Activated naive CD8-positive, alpha-beta T cell treated with anti-CD3 and anti-CD28 coated beads, Interleukin-2, amount 50 U/mL, for 24 hours (primary cell): ENCODE results near the gene PDCD1.
A peak's percentile ranks its signal among the peaks of the same experiment; 100 is the strongest.

Source experiments
- ATAC-seq: fragments of 150-1000 bp; cut with Tn5 transposase; one replicate; pipeline ENCODE4 v1.10.0; 2021
- DNase-seq: peaks from one replicate; pipeline ENCODE4 v3.0.0; 2021
- H3K27ac Mint-ChIP-seq: one replicate; pipeline ENCODE4 v1.8.0; 2021; ENCODE audit warnings: mild to moderate bottlenecking, mixed read lengths
- H3K27me3 Mint-ChIP-seq: one replicate; pipeline ENCODE4 v1.8.0; 2021; ENCODE audit warnings: mixed read lengths
- H3K36me3 Mint-ChIP-seq: one replicate; pipeline ENCODE4 v1.8.0; 2021; ENCODE audit warnings: low read depth, mixed read lengths
- H3K4me1 Mint-ChIP-seq: one replicate; pipeline ENCODE4 v1.8.0; 2021; ENCODE audit warnings: mixed read lengths
- H3K4me3 Mint-ChIP-seq: one replicate; pipeline ENCODE4 v1.8.0; 2021; ENCODE audit warnings: mild to moderate bottlenecking, moderate library complexity, mixed read lengths
- H3K9me3 Mint-ChIP-seq: one replicate; pipeline ENCODE4 v1.8.0; 2021; ENCODE audit warnings: mixed read lengths

Gene PDCD1

DNA sequence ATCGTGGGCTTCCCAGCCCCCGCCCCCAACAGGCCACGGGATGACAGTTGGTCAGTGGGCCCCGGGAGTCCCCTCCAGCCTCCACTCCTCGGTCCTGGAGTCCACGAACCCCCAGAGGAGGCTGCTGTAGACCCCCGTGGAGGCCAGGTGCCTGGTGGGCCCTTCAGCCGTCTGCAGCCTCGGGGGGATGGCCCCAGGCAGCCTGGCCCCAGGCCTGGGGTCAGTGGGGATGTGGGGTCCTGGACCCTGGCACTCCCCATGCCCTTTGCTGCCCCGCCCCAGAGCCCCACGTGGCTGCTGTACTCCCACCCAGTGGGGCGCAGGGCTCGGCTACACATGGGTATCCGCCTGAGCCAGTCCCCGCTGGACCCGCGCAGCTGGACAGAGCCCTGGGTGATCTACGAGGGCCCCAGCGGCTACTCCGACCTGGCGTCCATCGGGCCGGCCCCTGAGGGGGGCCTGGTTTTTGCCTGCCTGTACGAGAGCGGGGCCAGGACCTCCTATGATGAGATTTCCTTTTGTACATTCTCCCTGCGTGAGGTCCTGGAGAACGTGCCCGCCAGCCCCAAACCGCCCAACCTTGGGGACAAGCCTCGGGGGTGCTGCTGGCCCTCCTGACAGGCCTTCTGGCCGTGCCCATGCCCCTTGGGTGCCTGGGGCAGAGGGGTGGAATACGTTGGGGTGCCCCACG is 42.1 kb downstream of the PDCD1 start:
- H3K4me3 Mint-ChIP-seq, result no peak overlapping the region
- H3K9me3 Mint-ChIP-seq, result no peaks in the 10 kb centered on the region
- H3K4me1 Mint-ChIP-seq, result peaks cover 10% of the 10 kb centered on the region
- no peak for ATAC-seq
- no peak overlapping the region for H3K27ac Mint-ChIP-seq
- H3K36me3 Mint-ChIP-seq, result no peaks in the 10 kb centered on the region
- peaks cover 2% of the 10 kb centered on the region for H3K27me3 Mint-ChIP-seq
- DNase-seq, result no peak

DNA sequence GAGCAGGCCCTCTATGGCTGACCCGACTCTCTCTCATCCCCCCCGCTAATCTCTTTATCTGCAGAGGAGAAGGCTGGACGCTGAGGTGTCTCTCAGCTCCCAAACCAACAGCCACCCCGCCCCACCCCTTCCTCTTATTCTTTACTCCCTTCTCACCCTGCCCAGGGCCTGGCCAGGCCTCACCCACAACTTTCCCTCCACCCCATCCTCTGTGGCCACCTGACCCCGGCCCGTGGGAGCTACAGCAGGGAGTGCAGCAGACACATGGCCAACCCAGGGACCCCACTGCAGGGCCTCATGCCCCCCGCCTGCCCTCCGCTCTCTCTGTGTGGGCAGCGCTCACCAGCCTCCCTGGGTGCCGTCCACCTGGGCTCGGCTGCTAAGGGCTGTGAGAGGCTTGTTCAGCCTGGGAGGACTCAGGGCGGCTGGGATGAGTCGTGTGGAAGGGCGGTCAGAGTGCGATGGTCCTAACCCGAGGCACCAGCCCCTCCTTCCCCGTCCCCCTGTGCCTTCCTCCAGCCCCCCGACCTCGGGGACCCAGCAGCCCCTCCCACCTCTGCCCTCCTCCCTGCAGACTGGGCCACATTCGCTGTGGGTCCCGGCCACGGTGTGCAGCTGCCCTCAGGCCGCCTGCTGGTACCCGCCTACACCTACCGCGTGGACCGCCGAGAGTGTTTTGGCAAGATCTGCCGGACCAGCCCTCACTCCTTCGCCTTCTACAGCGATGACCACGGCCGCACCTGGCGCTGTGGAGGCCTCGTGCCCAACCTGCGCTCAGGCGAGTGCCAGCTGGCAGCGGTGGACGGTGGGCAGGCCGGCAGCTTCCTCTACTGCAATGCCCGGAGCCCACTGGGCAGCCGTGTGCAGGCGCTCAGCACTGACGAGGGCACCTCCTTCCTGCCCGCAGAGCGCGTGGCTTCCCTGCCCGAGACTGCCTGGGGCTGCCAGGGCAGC is 42.9 kb downstream of the PDCD1 start:
- peaks cover 2% of the 10 kb centered on the region for H3K27me3 Mint-ChIP-seq
- H3K4me1 Mint-ChIP-seq, result peaks cover 10% of the 10 kb centered on the region
- H3K36me3 Mint-ChIP-seq, result no peaks in the 10 kb centered on the region
- H3K9me3 Mint-ChIP-seq, result no peaks in the 10 kb centered on the region
- no peak for ATAC-seq
- no peak overlapping the region for H3K4me3 Mint-ChIP-seq
- no peak for DNase-seq
- H3K27ac Mint-ChIP-seq, result no peak overlapping the region

GRCh38 chr2:241814643-241815476 is 43.8 kb downstream of the PDCD1 start:
- no peaks in the 10 kb centered on the region for H3K36me3 Mint-ChIP-seq
- ATAC-seq (no peak), DNase-seq (no peak)
- H3K4me3 Mint-ChIP-seq, result no peak overlapping the region
- no peaks in the 10 kb centered on the region for H3K27me3 Mint-ChIP-seq
- peaks cover 10% of the 10 kb centered on the region for H3K4me1 Mint-ChIP-seq
- H3K27ac Mint-ChIP-seq, result no peak overlapping the region
- no peaks in the 10 kb centered on the region for H3K9me3 Mint-ChIP-seq

DNA sequence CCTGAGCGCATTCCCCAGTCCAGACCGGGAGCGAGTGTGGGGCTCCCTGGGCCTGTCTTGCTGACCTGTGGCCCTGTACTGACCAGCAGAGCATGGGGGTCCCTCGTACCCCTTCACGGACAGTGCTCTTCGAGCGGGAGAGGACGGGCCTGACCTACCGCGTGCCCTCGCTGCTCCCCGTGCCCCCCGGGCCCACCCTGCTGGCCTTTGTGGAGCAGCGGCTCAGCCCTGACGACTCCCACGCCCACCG is 44.4 kb downstream of the PDCD1 start:
- no peak overlapping the region for H3K27ac Mint-ChIP-seq
- no peaks in the 10 kb centered on the region for H3K27me3 Mint-ChIP-seq
- no peak for DNase-seq
- H3K4me1 Mint-ChIP-seq, result peaks cover 10% of the 10 kb centered on the region
- ATAC-seq, result no peak
- no peak overlapping the region for H3K4me3 Mint-ChIP-seq
- no peaks in the 10 kb centered on the region for H3K9me3 Mint-ChIP-seq
- no peaks in the 10 kb centered on the region for H3K36me3 Mint-ChIP-seq

- Mint-ChIP-seq H3K4me3 (no peak overlapping the region), H3K4me1 (peaks cover 13% of the 10 kb centered on the region), H3K9me3 (no peaks in the 10 kb centered on the region), H3K27me3 (no peaks in the 10 kb centered on the region), H3K36me3 (no peaks in the 10 kb centered on the region), H3K27ac (peak overlapping the region; percentile 49)
- ATAC-seq (peak; percentile 72), DNase-seq (no peak)
These were observed 44.9 kb downstream of the PDCD1 start for GRCh38 chr2:241813644-241814392.

- ATAC-seq (no peak), DNase-seq (no peak)
- no peaks in the 10 kb centered on the region for H3K9me3 Mint-ChIP-seq
- H3K27ac Mint-ChIP-seq, result no peak overlapping the region
- H3K4me1 Mint-ChIP-seq, result peaks cover 15% of the 10 kb centered on the region
- H3K36me3 Mint-ChIP-seq, result no peaks in the 10 kb centered on the region
- no peak overlapping the region for H3K4me3 Mint-ChIP-seq
- peaks cover 5% of the 10 kb centered on the region for H3K27me3 Mint-ChIP-seq
These were observed 45.7 kb downstream of the PDCD1 start for GRCh38 chr2:241812730-241813643.

DNA sequence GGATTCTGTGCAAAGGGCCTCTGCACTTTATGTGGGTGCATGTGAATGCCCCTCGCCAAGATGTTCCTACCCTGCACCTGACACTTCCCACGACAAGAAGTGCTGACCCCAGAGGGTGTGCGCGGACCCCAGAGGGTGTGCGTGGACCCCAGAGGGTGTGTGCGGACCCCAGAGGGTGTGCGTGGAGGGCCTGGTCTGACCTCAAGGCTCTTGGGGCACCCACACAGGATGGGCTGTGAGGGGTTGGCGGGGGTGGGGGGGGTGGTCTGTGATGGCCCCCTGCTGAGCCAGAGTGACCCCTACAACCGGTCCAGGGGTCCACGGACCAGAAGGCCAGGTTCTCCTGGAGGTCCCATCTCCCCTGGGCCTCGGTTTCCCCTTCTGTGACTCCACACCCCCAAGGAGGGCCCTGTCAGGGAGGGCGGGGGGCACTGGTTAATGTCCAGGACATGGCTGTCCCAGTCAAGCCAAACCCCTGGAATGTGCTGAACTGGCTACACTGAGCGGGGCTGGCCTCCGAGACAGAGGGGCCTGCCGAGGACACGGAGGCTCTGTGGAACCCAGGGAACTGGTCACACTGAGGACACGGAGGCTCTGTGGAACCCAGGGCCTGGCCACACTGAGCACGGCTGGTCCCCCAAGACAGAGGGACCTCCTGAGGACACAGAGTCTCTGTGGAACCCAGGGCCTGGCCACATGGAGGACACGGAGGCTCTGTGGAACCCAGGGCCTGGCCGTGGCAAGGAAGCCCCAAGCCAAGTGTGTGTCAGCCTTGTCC is 46.6 kb downstream of the PDCD1 start:
- no peak for ATAC-seq
- Mint-ChIP-seq H3K27ac (no peak overlapping the region), H3K27me3 (peaks cover 5% of the 10 kb centered on the region), H3K4me1 (peaks cover 7% of the 10 kb centered on the region), H3K4me3 (no peak overlapping the region), H3K36me3 (no peaks in the 10 kb centered on the region), H3K9me3 (no peaks in the 10 kb centered on the region)
- no peak for DNase-seq

DNA sequence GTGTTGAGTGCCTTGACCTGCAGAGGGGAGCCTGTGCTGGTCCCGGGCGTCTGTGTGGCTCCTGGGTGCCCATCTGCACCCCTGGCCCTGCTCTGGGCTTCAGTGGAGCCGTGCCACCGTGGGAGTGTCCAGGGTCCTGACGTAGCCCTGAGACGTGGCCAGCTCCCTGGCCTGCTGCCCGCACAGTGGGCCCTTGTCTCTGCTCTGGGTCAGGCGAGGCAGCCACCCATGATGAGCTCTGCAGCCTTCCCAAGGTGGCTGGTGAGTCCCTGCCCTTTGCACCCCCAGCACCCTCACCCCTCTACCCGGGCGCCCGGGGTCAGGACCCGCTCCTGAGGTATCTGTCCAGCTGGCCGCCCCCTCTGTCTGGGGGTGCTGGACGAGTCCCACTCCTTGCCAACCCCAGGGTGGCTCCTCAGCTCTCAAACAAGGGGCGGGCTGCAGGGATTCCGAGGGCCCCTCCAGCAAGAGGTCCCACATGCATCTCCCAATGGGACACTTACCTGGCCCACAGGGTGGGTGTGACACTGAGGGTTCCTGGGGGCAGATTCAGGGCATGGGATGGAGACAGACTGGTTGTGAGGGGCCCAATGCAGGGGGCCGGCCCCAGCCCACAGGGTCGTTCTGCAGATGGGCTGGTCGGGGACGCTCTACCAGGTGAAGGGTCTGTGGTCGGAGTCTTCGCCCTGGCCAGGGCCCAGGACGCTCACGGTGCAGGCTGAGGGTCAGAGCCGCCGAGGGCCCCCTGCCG is 47.3 kb downstream of the PDCD1 start:
- Mint-ChIP-seq H3K4me1 (peaks cover 7% of the 10 kb centered on the region), H3K36me3 (no peaks in the 10 kb centered on the region), H3K27me3 (peaks cover 5% of the 10 kb centered on the region), H3K9me3 (no peaks in the 10 kb centered on the region), H3K4me3 (no peak overlapping the region), H3K27ac (no peak overlapping the region)
- no peak for DNase-seq
- ATAC-seq, result no peak

GRCh38 chr2:241810307-241811200 is 48.1 kb downstream of the PDCD1 start:
- DNase-seq (no peak), ATAC-seq (no peak)
- no peaks in the 10 kb centered on the region for H3K9me3 Mint-ChIP-seq
- H3K36me3 Mint-ChIP-seq, result no peaks in the 10 kb centered on the region
- H3K27me3 Mint-ChIP-seq, result peaks cover 5% of the 10 kb centered on the region
- H3K4me1 Mint-ChIP-seq, result peaks cover 7% of the 10 kb centered on the region
- H3K4me3 Mint-ChIP-seq, result no peak overlapping the region
- no peak overlapping the region for H3K27ac Mint-ChIP-seq

DNA sequence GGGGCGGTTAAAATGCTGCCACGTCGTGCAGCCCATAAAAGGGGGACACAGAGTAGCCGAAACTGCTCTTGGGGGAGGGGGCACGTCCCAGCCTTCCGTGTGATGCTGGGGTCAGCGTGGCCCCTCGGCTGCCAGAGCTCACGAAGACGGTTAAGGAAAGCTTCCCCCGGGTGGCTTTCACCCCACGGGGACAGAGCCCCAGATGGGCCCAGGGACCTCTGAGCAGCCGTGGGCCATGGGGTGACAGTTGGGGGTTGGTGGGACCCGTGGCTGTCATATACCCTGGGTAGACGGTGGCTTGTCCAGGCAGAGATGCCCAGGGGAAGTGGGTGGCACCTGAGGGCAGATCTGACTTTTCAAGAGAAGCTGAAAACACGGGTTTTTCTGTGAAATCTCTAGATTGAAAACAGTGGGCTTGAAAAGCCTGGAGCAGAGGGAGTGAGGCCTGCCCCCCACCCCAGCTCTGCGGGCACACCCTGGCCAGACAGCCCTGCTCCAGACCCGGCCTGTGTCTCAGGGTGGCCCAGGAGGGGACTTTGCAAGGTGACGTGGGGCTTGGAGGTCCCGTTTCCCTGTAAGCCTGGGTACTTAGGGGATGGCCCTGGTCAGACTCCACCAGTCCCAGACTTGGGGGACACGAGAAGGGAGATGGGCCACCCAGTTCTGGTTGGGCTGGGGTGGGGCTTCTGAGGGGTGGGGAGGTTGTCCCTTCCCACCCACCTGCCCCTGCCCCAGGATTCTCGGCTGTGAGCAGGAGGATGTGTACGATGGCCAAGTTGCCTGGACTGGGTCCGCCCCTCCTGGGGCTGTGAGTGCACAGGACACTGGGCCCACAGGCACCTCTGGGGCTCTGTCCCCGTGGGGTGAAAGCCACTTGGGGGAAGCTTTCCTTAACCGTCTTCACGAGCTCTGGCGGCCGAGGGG is 49.0 kb downstream of the PDCD1 start:
- no peak for DNase-seq
- no peaks in the 10 kb centered on the region for H3K9me3 Mint-ChIP-seq

More for the DNA sequence above, 49.0 kb downstream of the PDCD1 start:
- Mint-ChIP-seq H3K4me1 (peaks cover 11% of the 10 kb centered on the region), H3K36me3 (no peaks in the 10 kb centered on the region), H3K4me3 (no peak overlapping the region), H3K27me3 (peaks cover 5% of the 10 kb centered on the region), H3K27ac (no peak overlapping the region)
- ATAC-seq, result no peak
